ENCODE results near the gene CASP7. TPM values are rescaled to one million over a fixed set of nuclear protein-coding genes. Genes with fewer than 3 reads are reported as not detected.

The CASP7 gene
- total RNA-seq, 6 donors from 2014 or later = 17.4 to 35.1 (median 29.6) TPM

GRCh38 chr10:113775686-113776294 is 96.1 kb downstream of the CASP7 start:
- TF ChIP-seq POLR2A (IDR thresholded peaks at IDR 0.05) = no peak
- no peak for TF ChIP-seq EP300 (IDR thresholded peaks at IDR 0.05)
- no peak for TF ChIP-seq POLR2AphosphoS5 (IDR thresholded peaks at IDR 0.05)
- no peak for TF ChIP-seq CTCF (IDR thresholded peaks at IDR 0.05)
- DNase-seq (no peak), ATAC-seq (ENCODE audit: low FRiP score in 2 of 2) (no peak)
- H3K36me3 ChIP-seq = no peaks in the 10 kb centered on the region
- H3K27me3 ChIP-seq = no peaks in the 10 kb centered on the region
- H3K27ac ChIP-seq = no peak overlapping the region
- no peak overlapping the region for H3K4me3 ChIP-seq
- no peaks in the 10 kb centered on the region for H3K4me1 ChIP-seq
- no peaks in the 10 kb centered on the region for H3K9me3 ChIP-seq
- 50 to 56% methylated on average over 4 of the region's 4 CpGs for WGBS, 2 donors

GRCh38 chr10:113776553-113776952 is 96.8 kb downstream of the CASP7 start:
- 66 to 71% methylated on average over 1 of the region's 1 CpG for WGBS, 2 donors
- no peaks in the 10 kb centered on the region for H3K36me3 ChIP-seq
- no peaks in the 10 kb centered on the region for H3K4me1 ChIP-seq
- TF ChIP-seq EP300 (IDR thresholded peaks at IDR 0.05) (no peak), POLR2AphosphoS5 (IDR thresholded peaks at IDR 0.05) (no peak), POLR2A (IDR thresholded peaks at IDR 0.05) (no peak), CTCF (IDR thresholded peaks at IDR 0.05) (no peak)
- no peak overlapping the region for H3K4me3 ChIP-seq
- ATAC-seq (ENCODE audit: low FRiP score in 2 of 2) (no peak), DNase-seq (no peak)
- no peaks in the 10 kb centered on the region for H3K27me3 ChIP-seq
- no peak overlapping the region for H3K27ac ChIP-seq
- H3K9me3 ChIP-seq = no peaks in the 10 kb centered on the region

Other genes with a start within 250 kb of the CASP7 start
- 10 to 100 TPM in 1 of 6 donors, 1 to 10 TPM in 1, under 1 TPM in 2, not detected in 2; 0.15 to 10.3 (median 1.3) TPM for gene HABP2, start 126.9 kb upstream of the CASP7 start, total RNA-seq
- gene NRAP, start 15.9 kb upstream of the CASP7 start, total RNA-seq = under 1 TPM in 1 of 6 donors, not detected in 5; 0.11 TPM
- 10 to 100 TPM in 1 of 6 donors, 1 to 10 TPM in 4, under 1 TPM in 1; 0.14 to 36.7 (median 3.5) TPM for gene PLEKHS1, start 71.8 kb downstream of the CASP7 start, total RNA-seq
- gene DCLRE1A, start 174.2 kb downstream of the CASP7 start, total RNA-seq = 10 to 100 TPM in 1 of 6 donors, 1 to 10 TPM in 5; 4.0 to 12.4 (median 6.0) TPM
- gene NHLRC2, start 174.7 kb downstream of the CASP7 start, total RNA-seq = 10 to 100 TPM; 24.2 to 55.5 (median 39.7) TPM